HG02981 (cell line): ENCODE data around the gene LRIT1.
"Not testable (repeated sequence)": the region's sequence is repeated elsewhere in the genome, so short reads cannot be mapped to it uniquely, and the experiment has no call there.

Source experiments
- ATAC-seq: cut with Tn5 transposase; IDR thresholded peaks from one replicate; pipeline ENCODE4 v1.9.1; 2021; ENCODE audit warnings: mild to moderate bottlenecking, moderate library complexity; ENCODE audit not compliant: unreplicated experiment

LRIT1 gene

GRCh38 chr10:84241185-84241790 lies at the start of gene LRIT1:
Gene LRIT1, minus strand, starts transcription at chr10:84241546. Its CDS starts 107 bp downstream, at chr10:84241439.
- no peak for ATAC-seq

- ATAC-seq: no peak
Measured at GRCh38 chr10:84290235-84290634, 48.9 kb upstream of the LRIT1 start.

- no peak for ATAC-seq
Measured at GRCh38 chr10:84289521-84290200, 48.3 kb upstream of the LRIT1 start.

- no peak for ATAC-seq
Measured at GRCh38 chr10:84288151-84288550, 46.8 kb upstream of the LRIT1 start.

GRCh38 chr10:84286695-84287094 lies 45.3 kb upstream of the LRIT1 start:
- no peak for ATAC-seq

- not testable (repeated sequence) for ATAC-seq
Measured at GRCh38 chr10:84279876-84280475, 38.6 kb upstream of the LRIT1 start.

GRCh38 chr10:84270708-84271107 lies 29.4 kb upstream of the LRIT1 start:
- ATAC-seq: no peak

GRCh38 chr10:84269773-84270172 lies 28.4 kb upstream of the LRIT1 start:
- ATAC-seq: no peak

GRCh38 chr10:84269162-84269561 lies 27.8 kb upstream of the LRIT1 start:
- ATAC-seq: no peak

- no peak for ATAC-seq
Measured at GRCh38 chr10:84267503-84268126, 26.3 kb upstream of the LRIT1 start.

GRCh38 chr10:84265418-84265817 lies 24.1 kb upstream of the LRIT1 start:
- no peak for ATAC-seq

- peak; percentile 92 for ATAC-seq
Measured at GRCh38 chr10:84264611-84265141, 23.3 kb upstream of the LRIT1 start.

GRCh38 chr10:84263716-84264115 lies 22.4 kb upstream of the LRIT1 start:
- ATAC-seq: no peak

GRCh38 chr10:84262190-84262956 lies 21.0 kb upstream of the LRIT1 start:
- no peak for ATAC-seq

GRCh38 chr10:84261236-84261915 lies 20.0 kb upstream of the LRIT1 start:
- no peak for ATAC-seq

- ATAC-seq: no peak
Measured at GRCh38 chr10:84258034-84258695, 16.8 kb upstream of the LRIT1 start.

GRCh38 chr10:84257343-84258020 lies 16.1 kb upstream of the LRIT1 start:
- ATAC-seq: no peak

GRCh38 chr10:84256510-84257342 lies 15.4 kb upstream of the LRIT1 start:
- peak; percentile 60 for ATAC-seq
